H1 (cell line): ENCODE results near the gene IFIT1. TPM values are rescaled to one million over a fixed set of nuclear protein-coding genes. Genes with fewer than 3 reads are reported as not detected.

Source experiments
- CTCF ChIA-PET: fragments of 300-600 bp; sonication (Branson Sonifier 250); formaldehyde crosslinking; loops from one replicate; lab custom pipeline; 2021; ENCODE audit not compliant: partially characterized antibody; lab: Charles Lee
- POLR2A ChIA-PET: fragments of 300-600 bp; sonication (Branson Sonifier 250); formaldehyde crosslinking; loops from one replicate; lab custom pipeline; 2021; ENCODE audit warnings: inconsistent platforms; ENCODE audit not compliant: partially characterized antibody; lab: Charles Lee
- DNase-seq, 2 experiments: peaks; one replicate each; pipeline versions ENCODE4 v3.0.0 to v3.0.0-alpha.2; 2010 to 2022; ENCODE audit warnings: low spot score in 2 of 2, low read depth in 1 of 2, mixed read lengths in 1 of 2
- FAIRE-seq: peaks from 2 replicates; lab custom pipeline; 2011; peaks lifted over from hg19 to GRCh38; lab: Jason Lieb, UNC
- H2AFZ ChIP-seq: 2 replicates; pipeline ENCODE4 v1.8.1; 2012; ENCODE audit warnings: low read length, inconsistent platforms
- H2AK5ac ChIP-seq: 2 replicates; pipeline ENCODE4 v1.6.1; 2013; ENCODE audit warnings: low read depth, low read length
- H2BK120ac ChIP-seq: replicated peaks from 2 replicates; pipeline ENCODE3; 2013; ENCODE audit warnings: low read depth, low read length, inconsistent platforms
- H2BK12ac ChIP-seq: 2 replicates; pipeline ENCODE4 v1.6.1; 2013; ENCODE audit warnings: low read depth, low read length
- H2BK15ac ChIP-seq: 2 replicates; pipeline ENCODE4 v1.6.1; 2013; ENCODE audit warnings: low read length
- H2BK20ac ChIP-seq: 2 replicates; pipeline ENCODE4 v1.6.1; 2013; ENCODE audit warnings: low read length
- H2BK5ac ChIP-seq: 2 replicates; pipeline ENCODE4 v1.6.1; 2013; ENCODE audit warnings: low read depth, low read length
- H3K14ac ChIP-seq: 2 replicates; pipeline ENCODE4 v1.6.1; 2013; ENCODE audit warnings: inconsistent platforms; ENCODE audit not compliant: insufficient read length
- H3K18ac ChIP-seq: 2 replicates; pipeline ENCODE4 v1.6.1; 2013; ENCODE audit warnings: low read length; ENCODE audit errors: extremely low read depth
- H3K23ac ChIP-seq: 2 replicates; pipeline ENCODE4 v1.6.1; 2013; ENCODE audit warnings: inconsistent platforms; ENCODE audit not compliant: insufficient read length
- H3K23me2 ChIP-seq: 2 replicates; pipeline ENCODE4 v1.6.1; 2013; ENCODE audit warnings: low read depth, low read length
- H3K27ac ChIP-seq: 2 replicates; pipeline ENCODE4 v1.6.1; 2011; ENCODE audit warnings: low read depth, low read length, inconsistent platforms
- H3K27me3 ChIP-seq, 4 experiments: replicated peaks in 1 of 4; 1 replicate in 1 of 4; 2 replicates in 3 of 4; pipeline versions ENCODE4 v1.6.1 to v1.8.1; 2011 to 2013; ENCODE audit warnings: low read length in 3 of 4, mild to moderate bottlenecking in 3 of 4, inconsistent platforms in 2 of 4, mixed read lengths in 2 of 4, moderate library complexity in 1 of 4; ENCODE audit not compliant: control insufficient read depth in 3 of 4, insufficient read depth in 3 of 4; ENCODE audit errors: extremely low read depth in 1 of 4
- H3K36me3 ChIP-seq, 4 experiments: 2 replicates each; pipeline versions ENCODE4 v1.6.1 to v1.8.1; 2011 to 2013; ENCODE audit warnings: mild to moderate bottlenecking in 4 of 4, low read length in 3 of 4, moderate library complexity in 2 of 4, control low read depth in 1 of 4, inconsistent platforms in 1 of 4; ENCODE audit not compliant: insufficient read depth in 4 of 4, control insufficient read depth in 2 of 4
- H3K4ac ChIP-seq: replicated peaks from 2 replicates; pipeline ENCODE3; 2013; ENCODE audit warnings: low read length, low read depth, mixed read lengths, inconsistent platforms; ENCODE audit not compliant: insufficient read length
- H3K4me1 ChIP-seq, 4 experiments: replicated peaks in 1 of 4; 1 replicate in 1 of 4; 2 replicates in 3 of 4; pipeline versions ENCODE4 v1.6.1 to v1.8.1; 2011 to 2013; ENCODE audit warnings: low read length in 3 of 4, inconsistent platforms in 2 of 4, mixed read lengths in 1 of 4; ENCODE audit not compliant: insufficient read depth in 4 of 4, control insufficient read depth in 3 of 4
- H3K4me2 ChIP-seq, 2 experiments: 2 replicates each; pipeline versions ENCODE4 v1.6.1 to v1.8.1; 2011 to 2013; ENCODE audit warnings: low read depth in 2 of 2, low read length in 2 of 2, control low read depth in 1 of 2, inconsistent platforms in 1 of 2, mild to moderate bottlenecking in 1 of 2; ENCODE audit not compliant: insufficient read depth in 1 of 2
- H3K4me3 ChIP-seq, 4 experiments: fragments of 200-600, 300-600 bp in 1 of 4; sonication (generic), shearing (Covaris generic), sonication (Bioruptor Twin) in 1 of 4; 2 replicates each; pipeline versions ENCODE4 v1.5.1 to v1.8.1; 2011 to 2016; ENCODE audit warnings: low read length in 4 of 4, low read depth in 3 of 4, control low read depth in 2 of 4, inconsistent platforms in 2 of 4, mild to moderate bottlenecking in 2 of 4, mixed read lengths in 1 of 4, moderate library complexity in 1 of 4; ENCODE audit not compliant: insufficient read depth in 2 of 4; ENCODE audit errors: extremely low read depth in 1 of 4
- H3K56ac ChIP-seq: replicated peaks from 2 replicates; pipeline ENCODE3; 2013; ENCODE audit warnings: low read depth, mild to moderate bottlenecking, mixed read lengths, low read length, inconsistent platforms; ENCODE audit not compliant: insufficient read length
- H3K79me1 ChIP-seq: 2 replicates; pipeline ENCODE4 v1.6.1; 2013; ENCODE audit warnings: low read depth, low read length, control low read depth
- H3K79me2 ChIP-seq, 2 experiments: 2 replicates each; pipeline versions ENCODE4 v1.6.1 to v1.8.1; 2012 to 2013; ENCODE audit warnings: low read length in 2 of 2, mild to moderate bottlenecking in 2 of 2, inconsistent platforms in 1 of 2; ENCODE audit not compliant: insufficient read depth in 2 of 2, control insufficient read depth in 1 of 2
- H3K9ac ChIP-seq, 4 experiments: replicated peaks in 1 of 4; 1 replicate in 1 of 4; 2 replicates in 3 of 4; pipeline versions ENCODE4 v1.6.1 to v1.8.1; 2011 to 2013; ENCODE audit warnings: low read depth in 3 of 4, low read length in 3 of 4, control low read depth in 2 of 4, mild to moderate bottlenecking in 2 of 4, moderate library complexity in 2 of 4, inconsistent platforms in 1 of 4; ENCODE audit errors: extremely low read depth in 1 of 4
- H3K9me3 ChIP-seq, 2 experiments: 2 replicates each; pipeline versions ENCODE4 v1.6.1 to v1.8.1; 2012 to 2013; ENCODE audit warnings: mild to moderate bottlenecking in 2 of 2, moderate library complexity in 2 of 2, control low read depth in 1 of 2, inconsistent platforms in 1 of 2, low read depth in 1 of 2, low read length in 1 of 2, mixed read lengths in 1 of 2; ENCODE audit not compliant: insufficient read depth in 2 of 2
- H4K20me1 ChIP-seq, 2 experiments: replicated peaks in 1 of 2; 2 replicates each; pipeline versions ENCODE3 to v1.8.1; 2011 to 2013; ENCODE audit warnings: inconsistent platforms in 2 of 2, low read length in 2 of 2, mild to moderate bottlenecking in 1 of 2; ENCODE audit not compliant: insufficient read depth in 2 of 2, control insufficient read depth in 1 of 2
- H4K5ac ChIP-seq: 2 replicates; pipeline ENCODE4 v1.6.1; 2013; ENCODE audit warnings: low read length, low read depth, mixed read lengths, inconsistent platforms; ENCODE audit not compliant: insufficient read length
- H4K8ac ChIP-seq: 2 replicates; pipeline ENCODE4 v1.8.0; 2013; ENCODE audit warnings: mild to moderate bottlenecking, moderate library complexity, low read length, inconsistent platforms; ENCODE audit not compliant: insufficient read depth; ENCODE audit errors: extremely low read depth
- H4K91ac ChIP-seq: replicated peaks from 2 replicates; pipeline ENCODE3; 2013; ENCODE audit warnings: low read length, mixed read lengths, inconsistent platforms; ENCODE audit not compliant: insufficient read length
- RAD21 ChIP-seq, 2 experiments: IDR thresholded peaks in 1 of 2; conservative IDR thresholded peaks in 1 of 2; 2 replicates each; pipeline ENCODE4 v1.6.1; 2011; ENCODE audit warnings: low read depth in 2 of 2, low read length in 2 of 2, improper control_type of control experiment in 1 of 2, inconsistent platforms in 1 of 2, mild to moderate bottlenecking in 1 of 2, moderate library complexity in 1 of 2
- RXRA ChIP-seq: IDR thresholded peaks from 2 replicates; pipeline ENCODE4 v1.6.1; 2011; ENCODE audit warnings: low read depth, mild to moderate bottlenecking, low read length, moderate library complexity; ENCODE audit not compliant: insufficient read depth
- SRF ChIP-seq: IDR thresholded peaks from 2 replicates; pipeline ENCODE4 v1.6.1; 2011; ENCODE audit warnings: mild to moderate bottlenecking, low read depth, low read length, moderate library complexity
- WGBS, 2 experiments: shearing (Covaris generic) in 1 of 2; methylation state at CpG; one replicate each; pipeline versions ENCODE4 v1.1.6 to v1.1.7; 2013 to 2015; ENCODE audit warnings: low lambda C conversion rate in 2 of 2, mixed read lengths in 2 of 2, inconsistent platforms in 1 of 2, low coverage in 1 of 2, missing lambda C conversion rate in 1 of 2; ENCODE audit not compliant: insufficient replicate concordance in 2 of 2, insufficient coverage in 1 of 2, insufficient read length in 1 of 2; ENCODE audit errors: extremely low coverage in 1 of 2, missing lambda C conversion rate in 1 of 2; 5-methylcytosine and 5-hydroxymethylcytosine counted together
- polyA plus RNA-seq, 7 experiments: library from polyadenylated mRNA; depleted of rRNA in 3 of 7; stranded (reverse) in 5 of 7; unstranded in 2 of 7; fragments of >200 nt in 5 of 7; fragments of 200-250 nt in 2 of 7; gene quantifications; 1 replicate in 5 of 7; 2 replicates in 1 of 7; 4 replicates in 1 of 7; pipeline versions ENCODE4 v1.2.1 to v1.2.3, GENCODE V29; 2011 to 2013; ENCODE audit warnings: missing spikeins in 2 of 7, mixed read lengths in 2 of 7
- total RNA-seq: library from RNA; stranded (reverse); fragmentation: NEBNext Ultra II Directional; extraction: Animal tissue kit (Norgen Biotek cat#: 25700); gene quantifications from 2 replicates; pipeline ENCODE4 v1.2.1, GENCODE V29; 2021

IFIT1 gene
- total and polyA plus RNA-seq, 2 of the 8 experiments (the other 6 are each of a cell fraction or from before 2014, with no cell fraction given) = 0.94 to 1.5 TPM

GRCh38 chr10:89404104-89405047, 12.0 kb downstream of the IFIT1 start:
- Histone ChIP-seq H3K9ac (no peak overlapping the region), H3K4me1 (no peaks in the 10 kb centered on the region), H3K23ac (no peak overlapping the region), H3K27me3 (no peaks in the 10 kb centered on the region), H2AFZ (no peak overlapping the region), H3K9me3 (no peaks in the 10 kb centered on the region), H4K20me1 (no peaks in the 10 kb centered on the region), H2AK5ac (no peak overlapping the region), H3K56ac (no peak overlapping the region), H2BK12ac (no peak overlapping the region), H3K4me3 (no peak overlapping the region), H2BK15ac (no peak overlapping the region), H3K36me3 (no peaks in the 10 kb centered on the region; a peak in 1 of 8 replicates), H3K14ac (no peak overlapping the region), H4K91ac (no peak overlapping the region), H2BK120ac (no peak overlapping the region), H3K4ac (no peak overlapping the region), H4K5ac (no peak overlapping the region), H3K79me2 (no peaks in the 10 kb centered on the region), H2BK5ac (no peak overlapping the region), H3K27ac (no peak overlapping the region), H3K18ac (no peak overlapping the region), H3K79me1 (no peaks in the 10 kb centered on the region), H3K4me2 (no peak overlapping the region), H4K8ac (no peak overlapping the region; the same call in 1 of the 2 replicates), H2BK20ac (no peak overlapping the region), H3K23me2 (no peaks in the 10 kb centered on the region)
- WGBS, 2 experiments = 82% methylated on average over 11 of the region's 11 CpGs; no CpG with 5 or more reads in 1 of the 2 experiments
- TF ChIP-seq RXRA = peak; percentile 27; the same call in 1 of the 2 replicates
- TF ChIP-seq SRF = no peak
- TF ChIP-seq RAD21 (IDR thresholded peaks at IDR 0.05 in 1 of 2, conservative IDR thresholded peaks at IDR 0.05 in 1 of 2; ENCODE audit: low read depth in 2 of 2, low read length in 2 of 2) = no peak
- peak in 1 of 2 experiments; percentile 8 for DNase-seq
- FAIRE-seq = no peak
- POLR2A ChIA-PET = no interaction called here
- CTCF ChIA-PET = interaction anchor here (0.5 to 1.4 kb wide), 9 partner anchors 10 to 1286 kb away, joined by 3 to 5 read pairs (median 3); partner anchors contain the start of gene IFIT5
